ENCODE measurements around the gene TRIM29. TPM values are rescaled to one million over a fixed set of nuclear protein-coding genes. Genes with fewer than 3 reads are reported as not detected.

Gene TRIM29
- total and polyA plus RNA-seq, 2 of the 13 experiments (the other 11 are each of a cell fraction or from before 2014, with no cell fraction given): 0.86 TPM

DNA sequence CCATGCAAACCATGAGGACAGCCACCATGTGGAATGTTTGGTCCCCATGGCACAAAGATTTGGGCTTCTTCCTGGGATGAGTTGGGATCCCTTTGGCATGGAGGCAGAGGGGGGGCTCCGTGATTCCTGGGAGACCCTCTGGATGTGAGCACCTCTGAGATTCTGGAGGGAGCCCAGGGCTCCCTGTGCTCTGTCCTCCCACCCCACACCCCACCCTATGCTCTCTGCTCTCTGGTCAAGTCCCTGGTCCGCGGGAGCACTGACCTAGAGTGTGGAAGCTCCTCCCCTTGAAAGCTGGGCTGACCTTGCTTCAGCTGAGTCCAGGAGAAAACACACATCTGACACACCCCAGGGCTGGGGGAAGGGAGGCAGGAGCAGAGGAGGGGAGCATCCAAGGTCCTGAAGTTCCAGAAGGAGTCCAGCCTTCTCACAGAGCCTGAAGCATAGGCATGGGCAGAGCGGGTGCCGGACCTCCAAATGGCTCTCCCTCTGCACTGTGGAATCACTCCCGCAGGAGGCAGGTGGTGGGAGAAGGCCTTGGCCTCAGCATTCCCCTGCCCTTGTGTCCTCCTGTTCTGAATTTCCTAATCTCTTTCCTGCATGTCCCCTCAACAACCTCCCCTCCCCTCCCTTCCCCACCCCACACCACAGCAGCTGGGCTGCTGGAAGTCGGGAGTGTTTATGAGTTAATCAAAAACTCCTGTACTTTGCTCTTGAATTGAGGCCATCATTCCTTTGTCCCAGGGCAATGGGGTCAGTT, 47.2 kb upstream of the TRIM29 start (continued):
- TF ChIP-seq, protein P1, sequence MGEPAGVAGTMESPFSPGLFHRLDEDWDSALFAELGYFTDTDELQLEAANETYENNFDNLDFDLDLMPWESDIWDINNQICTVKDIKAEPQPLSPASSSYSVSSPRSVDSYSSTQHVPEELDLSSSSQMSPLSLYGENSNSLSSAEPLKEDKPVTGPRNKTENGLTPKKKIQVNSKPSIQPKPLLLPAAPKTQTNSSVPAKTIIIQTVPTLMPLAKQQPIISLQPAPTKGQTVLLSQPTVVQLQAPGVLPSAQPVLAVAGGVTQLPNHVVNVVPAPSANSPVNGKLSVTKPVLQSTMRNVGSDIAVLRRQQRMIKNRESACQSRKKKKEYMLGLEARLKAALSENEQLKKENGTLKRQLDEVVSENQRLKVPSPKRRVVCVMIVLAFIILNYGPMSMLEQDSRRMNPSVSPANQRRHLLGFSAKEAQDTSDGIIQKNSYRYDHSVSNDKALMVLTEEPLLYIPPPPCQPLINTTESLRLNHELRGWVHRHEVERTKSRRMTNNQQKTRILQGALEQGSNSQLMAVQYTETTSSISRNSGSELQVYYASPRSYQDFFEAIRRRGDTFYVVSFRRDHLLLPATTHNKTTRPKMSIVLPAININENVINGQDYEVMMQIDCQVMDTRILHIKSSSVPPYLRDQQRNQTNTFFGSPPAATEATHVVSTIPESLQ (CRISPR knock-in tag; conservative IDR thresholded peaks at IDR 0.05): no peak
- peak; percentile 64; the same call in 1 of the 2 replicates for TF ChIP-seq SPEN (CRISPR knock-in tag; IDR thresholded peaks at IDR 0.05; ENCODE audit: low read depth)
- no peak for TF ChIP-seq ZBTB8A (CRISPR knock-in tag; IDR thresholded peaks at IDR 0.05; ENCODE audit: borderline replicate concordance, low read depth)
- TF ChIP-seq NR2C2 (CRISPR knock-in tag; IDR thresholded peaks at IDR 0.05; ENCODE audit: borderline replicate concordance): peak; percentile 85
- TF ChIP-seq RARA (CRISPR knock-in tag; IDR thresholded peaks at IDR 0.05): peak; percentile 88
- TF ChIP-seq RBM39 (IDR thresholded peaks at IDR 0.05; ENCODE audit: low read depth, low read length, poor library complexity, severe bottlenecking): peak; percentile 59
- TF ChIP-seq HDAC2 (CRISPR knock-in tag; IDR thresholded peaks at IDR 0.05): peak; percentile 64
- TF ChIP-seq, protein P2, sequence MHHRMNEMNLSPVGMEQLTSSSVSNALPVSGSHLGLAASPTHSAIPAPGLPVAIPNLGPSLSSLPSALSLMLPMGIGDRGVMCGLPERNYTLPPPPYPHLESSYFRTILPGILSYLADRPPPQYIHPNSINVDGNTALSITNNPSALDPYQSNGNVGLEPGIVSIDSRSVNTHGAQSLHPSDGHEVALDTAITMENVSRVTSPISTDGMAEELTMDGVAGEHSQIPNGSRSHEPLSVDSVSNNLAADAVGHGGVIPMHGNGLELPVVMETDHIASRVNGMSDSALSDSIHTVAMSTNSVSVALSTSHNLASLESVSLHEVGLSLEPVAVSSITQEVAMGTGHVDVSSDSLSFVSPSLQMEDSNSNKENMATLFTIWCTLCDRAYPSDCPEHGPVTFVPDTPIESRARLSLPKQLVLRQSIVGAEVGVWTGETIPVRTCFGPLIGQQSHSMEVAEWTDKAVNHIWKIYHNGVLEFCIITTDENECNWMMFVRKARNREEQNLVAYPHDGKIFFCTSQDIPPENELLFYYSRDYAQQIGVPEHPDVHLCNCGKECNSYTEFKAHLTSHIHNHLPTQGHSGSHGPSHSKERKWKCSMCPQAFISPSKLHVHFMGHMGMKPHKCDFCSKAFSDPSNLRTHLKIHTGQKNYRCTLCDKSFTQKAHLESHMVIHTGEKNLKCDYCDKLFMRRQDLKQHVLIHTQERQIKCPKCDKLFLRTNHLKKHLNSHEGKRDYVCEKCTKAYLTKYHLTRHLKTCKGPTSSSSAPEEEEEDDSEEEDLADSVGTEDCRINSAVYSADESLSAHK (CRISPR knock-in tag; IDR thresholded peaks at IDR 0.05; ENCODE audit: borderline replicate concordance): no peak
- TF ChIP-seq, protein P3, sequence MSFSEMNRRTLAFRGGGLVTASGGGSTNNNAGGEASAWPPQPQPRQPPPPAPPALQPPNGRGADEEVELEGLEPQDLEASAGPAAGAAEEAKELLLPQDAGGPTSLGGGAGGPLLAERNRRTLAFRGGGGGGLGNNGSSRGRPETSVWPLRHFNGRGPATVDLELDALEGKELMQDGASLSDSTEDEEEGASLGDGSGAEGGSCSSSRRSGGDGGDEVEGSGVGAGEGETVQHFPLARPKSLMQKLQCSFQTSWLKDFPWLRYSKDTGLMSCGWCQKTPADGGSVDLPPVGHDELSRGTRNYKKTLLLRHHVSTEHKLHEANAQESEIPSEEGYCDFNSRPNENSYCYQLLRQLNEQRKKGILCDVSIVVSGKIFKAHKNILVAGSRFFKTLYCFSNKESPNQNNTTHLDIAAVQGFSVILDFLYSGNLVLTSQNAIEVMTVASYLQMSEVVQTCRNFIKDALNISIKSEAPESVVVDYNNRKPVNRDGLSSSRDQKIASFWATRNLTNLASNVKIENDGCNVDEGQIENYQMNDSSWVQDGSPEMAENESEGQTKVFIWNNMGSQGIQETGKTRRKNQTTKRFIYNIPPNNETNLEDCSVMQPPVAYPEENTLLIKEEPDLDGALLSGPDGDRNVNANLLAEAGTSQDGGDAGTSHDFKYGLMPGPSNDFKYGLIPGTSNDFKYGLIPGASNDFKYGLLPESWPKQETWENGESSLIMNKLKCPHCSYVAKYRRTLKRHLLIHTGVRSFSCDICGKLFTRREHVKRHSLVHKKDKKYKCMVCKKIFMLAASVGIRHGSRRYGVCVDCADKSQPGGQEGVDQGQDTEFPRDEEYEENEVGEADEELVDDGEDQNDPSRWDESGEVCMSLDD (CRISPR knock-in tag; IDR thresholded peaks at IDR 0.05; ENCODE audit: borderline replicate concordance): no peak
- TF ChIP-seq ZNF780A (CRISPR knock-in tag; IDR thresholded peaks at IDR 0.05): no peak
- TF ChIP-seq TP53 (CRISPR knock-in tag; conservative IDR thresholded peaks at IDR 0.05): no peak
- TF ChIP-seq MTF2 (CRISPR knock-in tag; IDR thresholded peaks at IDR 0.05; ENCODE audit: borderline replicate concordance): no peak
- TF ChIP-seq FOXP1 (IDR thresholded peaks at IDR 0.05): no peak
- TF ChIP-seq FOXP1 (CRISPR knock-in tag; IDR thresholded peaks at IDR 0.05): peak; percentile 63
- TF ChIP-seq, protein P4, sequence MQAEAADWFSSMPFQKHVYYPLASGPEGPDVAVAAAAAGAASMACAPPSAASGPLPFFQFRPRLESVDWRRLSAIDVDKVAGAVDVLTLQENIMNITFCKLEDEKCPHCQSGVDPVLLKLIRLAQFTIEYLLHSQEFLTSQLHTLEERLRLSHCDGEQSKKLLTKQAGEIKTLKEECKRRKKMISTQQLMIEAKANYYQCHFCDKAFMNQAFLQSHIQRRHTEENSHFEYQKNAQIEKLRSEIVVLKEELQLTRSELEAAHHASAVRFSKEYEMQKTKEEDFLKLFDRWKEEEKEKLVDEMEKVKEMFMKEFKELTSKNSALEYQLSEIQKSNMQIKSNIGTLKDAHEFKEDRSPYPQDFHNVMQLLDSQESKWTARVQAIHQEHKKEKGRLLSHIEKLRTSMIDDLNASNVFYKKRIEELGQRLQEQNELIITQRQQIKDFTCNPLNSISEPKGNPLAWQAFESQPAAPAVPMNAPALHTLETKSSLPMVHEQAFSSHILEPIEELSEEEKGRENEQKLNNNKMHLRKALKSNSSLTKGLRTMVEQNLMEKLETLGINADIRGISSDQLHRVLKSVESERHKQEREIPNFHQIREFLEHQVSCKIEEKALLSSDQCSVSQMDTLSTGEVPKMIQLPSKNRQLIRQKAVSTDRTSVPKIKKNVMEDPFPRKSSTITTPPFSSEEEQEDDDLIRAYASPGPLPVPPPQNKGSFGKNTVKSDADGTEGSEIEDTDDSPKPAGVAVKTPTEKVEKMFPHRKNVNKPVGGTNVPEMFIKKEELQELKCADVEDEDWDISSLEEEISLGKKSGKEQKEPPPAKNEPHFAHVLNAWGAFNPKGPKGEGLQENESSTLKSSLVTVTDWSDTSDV (CRISPR knock-in tag; IDR thresholded peaks at IDR 0.05): no peak
- peak; percentile 87 for TF ChIP-seq ZNF605 (CRISPR knock-in tag; IDR thresholded peaks at IDR 0.05)
- TF ChIP-seq FOXO1 (CRISPR knock-in tag; IDR thresholded peaks at IDR 0.05): peak; percentile 59; the same call in 1 of the 2 replicates

Measured in HepG2 (cell line).